Measurements from ENCODE around the gene PCDH15. TPM values are rescaled to one million over a fixed set of nuclear protein-coding genes. Genes with fewer than 3 reads are reported as not detected.

The PCDH15 gene
- total RNA-seq, 1 experiment from 2014 or later: not detected

- TF ChIP-seq EZH2 (IDR thresholded peaks at IDR 0.05; ENCODE audit: borderline replicate concordance, low read depth, low read length, poor library complexity, severe bottlenecking) (no peak), CTCF (conservative IDR thresholded peaks at IDR 0.05; ENCODE audit: low read depth, low read length) (no peak)
- Histone ChIP-seq H3K36me3 (ENCODE audit: insufficient read depth, low read length, poor library complexity, severe bottlenecking) (no peaks in the 10 kb centered on the region), H3K4me1 (ENCODE audit: insufficient read depth, low read length, poor library complexity, severe bottlenecking) (no peaks in the 10 kb centered on the region), H3K27ac (ENCODE audit: low read depth, low read length, poor library complexity, severe bottlenecking) (no peak overlapping the region), H3K27me3 (replicated peaks; ENCODE audit: insufficient read depth, low read depth, low read length, poor library complexity) (no peaks in the 10 kb centered on the region), H3K4me3 (ENCODE audit: low read depth, low read length, poor library complexity, severe bottlenecking) (no peak overlapping the region), H3K9me3 (ENCODE audit: low read depth, low read length, poor library complexity, severe bottlenecking) (peaks cover 29% of the 10 kb centered on the region)
- no TSS peak for BruUV-seq (replicated peaks)
- no peak for DNase-seq (ENCODE audit: low spot score)
- POLR2A ChIA-PET (ENCODE audit: low non-redundant PET): no interaction called here
- intact Hi-C loops (cut with micrococcal nuclease; ENCODE audit: unreplicated experiment): no loop called here
- CTCF ChIA-PET: no interaction called here
These were observed 676.7 kb downstream of the PCDH15 start for GRCh38 chr10:54124209-54124885.

GRCh38 chr10:54120806-54121205 is 680.2 kb downstream of the PCDH15 start:
- H3K27ac ChIP-seq (ENCODE audit: low read depth, low read length, poor library complexity, severe bottlenecking): no peak overlapping the region
- H3K4me3 ChIP-seq (ENCODE audit: low read depth, low read length, poor library complexity, severe bottlenecking): no peak overlapping the region
- no TSS peak for BruUV-seq (replicated peaks)
- no peaks in the 10 kb centered on the region for H3K27me3 ChIP-seq (replicated peaks; ENCODE audit: insufficient read depth, low read depth, low read length, poor library complexity)
- CTCF ChIA-PET: no interaction called here
- peaks cover 30% of the 10 kb centered on the region for H3K9me3 ChIP-seq (ENCODE audit: low read depth, low read length, poor library complexity, severe bottlenecking)
- TF ChIP-seq EZH2 (IDR thresholded peaks at IDR 0.05; ENCODE audit: borderline replicate concordance, low read depth, low read length, poor library complexity, severe bottlenecking) (no peak), CTCF (conservative IDR thresholded peaks at IDR 0.05; ENCODE audit: low read depth, low read length) (no peak)
- no peak for DNase-seq (ENCODE audit: low spot score)
- POLR2A ChIA-PET (ENCODE audit: low non-redundant PET): no interaction called here
- intact Hi-C loops (cut with micrococcal nuclease; ENCODE audit: unreplicated experiment): no loop called here
- H3K36me3 ChIP-seq (ENCODE audit: insufficient read depth, low read length, poor library complexity, severe bottlenecking): no peaks in the 10 kb centered on the region
- H3K4me1 ChIP-seq (ENCODE audit: insufficient read depth, low read length, poor library complexity, severe bottlenecking): no peaks in the 10 kb centered on the region

GRCh38 chr10:54108961-54109360 is 692.1 kb downstream of the PCDH15 start:
- intact Hi-C loops (cut with micrococcal nuclease; ENCODE audit: unreplicated experiment): no loop called here
- Histone ChIP-seq H3K27me3 (replicated peaks; ENCODE audit: insufficient read depth, low read depth, low read length, poor library complexity) (no peaks in the 10 kb centered on the region), H3K36me3 (ENCODE audit: insufficient read depth, low read length, poor library complexity, severe bottlenecking) (no peaks in the 10 kb centered on the region), H3K4me3 (ENCODE audit: low read depth, low read length, poor library complexity, severe bottlenecking) (no peak overlapping the region), H3K27ac (ENCODE audit: low read depth, low read length, poor library complexity, severe bottlenecking) (no peak overlapping the region), H3K9me3 (ENCODE audit: low read depth, low read length, poor library complexity, severe bottlenecking) (peaks cover 30% of the 10 kb centered on the region), H3K4me1 (ENCODE audit: insufficient read depth, low read length, poor library complexity, severe bottlenecking) (no peaks in the 10 kb centered on the region)
- CTCF ChIA-PET: no interaction called here
- POLR2A ChIA-PET (ENCODE audit: low non-redundant PET): no interaction called here
- DNase-seq (ENCODE audit: low spot score): no peak
- BruUV-seq (replicated peaks): no TSS peak
- TF ChIP-seq CTCF (conservative IDR thresholded peaks at IDR 0.05; ENCODE audit: low read depth, low read length) (no peak), EZH2 (IDR thresholded peaks at IDR 0.05; ENCODE audit: borderline replicate concordance, low read depth, low read length, poor library complexity, severe bottlenecking) (no peak)

Data from A673 (cell line).